Endothelial cell of umbilical vein (primary cell): ENCODE data around the gene OXLD1. TPM values are rescaled to one million over a fixed set of nuclear protein-coding genes. Genes with fewer than 3 reads are reported as not detected.

Experiments used
- BruUV-seq: library from RNA; stranded (reverse); fragments of 400-500 nt; replicated peaks from 2 replicates; lab custom pipeline; 2021; lab: Mats Ljungman, UMichigan
- CTCF ChIA-PET: fragments of 300-600, 350-600 bp; sonication (Branson Sonifier 250); formaldehyde crosslinking; loops from one replicate; lab custom pipeline; 2021; ENCODE audit warnings: antibody characterized with exemption, inconsistent platforms; lab: Charles Lee
- POLR2A ChIA-PET: fragments of 300-600, 350-600 bp; sonication (Branson Sonifier 250); formaldehyde crosslinking; loops from one replicate; lab custom pipeline; 2021; ENCODE audit warnings: antibody characterized with exemption, inconsistent platforms; lab: Charles Lee
- DNase-seq: peaks from one replicate; pipeline ENCODE4 v3.0.0-alpha.2; 2011; ENCODE audit warnings: low read depth, low spot score
- FAIRE-seq: peaks from 2 replicates; lab custom pipeline; 2011; peaks lifted over from hg19 to GRCh38; lab: Jason Lieb, UNC
- H2AFZ ChIP-seq: 2 replicates; pipeline ENCODE4 v1.6.0; 2012; ENCODE audit warnings: low read depth, low read length, control low read depth, inconsistent platforms
- H3K27ac ChIP-seq: 2 replicates; pipeline ENCODE4 v1.5.1; 2011; ENCODE audit warnings: low read depth, mild to moderate bottlenecking, control low read depth, low read length, moderate library complexity; ENCODE audit not compliant: insufficient read depth
- H3K27me3 ChIP-seq, 2 experiments: 2 replicates each; pipeline versions ENCODE4 v1.6.0 to v1.6.1; 2011; ENCODE audit warnings: low read length in 2 of 2, mixed read lengths in 1 of 2; ENCODE audit not compliant: control insufficient read depth in 2 of 2, insufficient read depth in 2 of 2
- H3K36me3 ChIP-seq, 2 experiments: 2 replicates in 1 of 2; 3 replicates in 1 of 2; pipeline ENCODE4 v1.5.1; 2011; ENCODE audit warnings: low read length in 2 of 2, mild to moderate bottlenecking in 1 of 2, moderate library complexity in 1 of 2; ENCODE audit not compliant: control insufficient read depth in 2 of 2, insufficient read depth in 2 of 2; ENCODE audit errors: extremely low read depth in 1 of 2
- H3K4me1 ChIP-seq: 3 replicates; pipeline ENCODE4 v1.5.1; 2011; ENCODE audit warnings: mild to moderate bottlenecking, low read length; ENCODE audit not compliant: control insufficient read depth, insufficient read depth; ENCODE audit errors: extremely low read depth
- H3K4me2 ChIP-seq: 2 replicates; pipeline ENCODE4 v1.6.1; 2011; ENCODE audit warnings: low read length, control low read depth, mixed read lengths; ENCODE audit not compliant: insufficient read depth
- H3K4me3 ChIP-seq, 3 experiments: fragments of 200-600 bp in 1 of 3; sonication (generic), shearing (Covaris generic) in 1 of 3; replicated peaks in 1 of 3; 2 replicates each; pipeline ENCODE4 v1.5.1; 2011 to 2016; ENCODE audit warnings: control low read depth in 3 of 3, low read length in 3 of 3, mild to moderate bottlenecking in 2 of 3, inconsistent platforms in 1 of 3, low read depth in 1 of 3, moderate library complexity in 1 of 3; ENCODE audit not compliant: insufficient read depth in 1 of 3
- H3K79me2 ChIP-seq: 2 replicates; pipeline ENCODE4 v1.6.0; 2012; ENCODE audit warnings: low read length, inconsistent platforms; ENCODE audit not compliant: control insufficient read depth, insufficient read depth
- H3K9ac ChIP-seq: replicated peaks from 2 replicates; pipeline ENCODE3; 2011; ENCODE audit warnings: low read length, control low read depth; ENCODE audit not compliant: insufficient read depth; ENCODE audit errors: extremely low read depth
- H3K9me1 ChIP-seq: replicated peaks from 3 replicates; pipeline ENCODE4 v1.6.0; 2011; ENCODE audit warnings: mild to moderate bottlenecking, low read length; ENCODE audit not compliant: control insufficient read depth, insufficient read depth; ENCODE audit errors: extremely low read depth
- H3K9me3 ChIP-seq: replicated peaks from 2 replicates; pipeline ENCODE4 v1.5.1; 2012; ENCODE audit warnings: low read length, inconsistent platforms; ENCODE audit not compliant: control insufficient read depth, insufficient read depth
- H4K20me1 ChIP-seq: replicated peaks from 2 replicates; pipeline ENCODE3; 2011; ENCODE audit warnings: mild to moderate bottlenecking, low read length; ENCODE audit not compliant: control insufficient read depth, insufficient read depth; ENCODE audit errors: extremely low read depth
- EZH2 ChIP-seq: IDR thresholded peaks from 2 replicates; pipeline ENCODE4 v1.6.1; 2012; ENCODE audit warnings: borderline replicate concordance, low read depth, mild to moderate bottlenecking, moderate library complexity, low read length, inconsistent platforms; ENCODE audit not compliant: severe bottlenecking
- FOS ChIP-seq: IDR thresholded peaks from 2 replicates; pipeline ENCODE4 v1.6.1; 2011; ENCODE audit warnings: mild to moderate bottlenecking, low read length, moderate library complexity, borderline replicate concordance; ENCODE audit not compliant: insufficient read depth
- GATA2 ChIP-seq: IDR thresholded peaks from 2 replicates; pipeline ENCODE4 v1.7.0; 2011; ENCODE audit warnings: low read depth, mild to moderate bottlenecking, moderate library complexity, mixed read lengths, low read length; ENCODE audit not compliant: insufficient read length, insufficient read depth
- JUN ChIP-seq: IDR thresholded peaks from 2 replicates; pipeline ENCODE4 v1.6.1; 2011; ENCODE audit warnings: borderline replicate concordance, low read depth; ENCODE audit not compliant: insufficient read length, insufficient read depth
- MYC ChIP-seq: IDR thresholded peaks from one replicate; pipeline ENCODE4 v1.6.1; 2011; ENCODE audit warnings: mild to moderate bottlenecking, low read depth, low read length
- POLR2A ChIP-seq: IDR thresholded peaks from 2 replicates; pipeline ENCODE4 v1.6.1; 2012; ENCODE audit warnings: low read depth, mild to moderate bottlenecking, control low read depth, low read length
- POLR2AphosphoS5 ChIP-seq: IDR thresholded peaks from 2 replicates; pipeline ENCODE4 v1.6.1; 2012; ENCODE audit warnings: low read depth, mild to moderate bottlenecking, control low read depth, low read length, moderate library complexity; ENCODE audit not compliant: insufficient read depth
- dilution Hi-C: fragments of 300-500 bp; cut with MboI; formaldehyde crosslinking; loops from one replicate; pipeline ENCODE4 v1.15.0; 2019; ENCODE audit warnings: low sequenced_read_pairs; ENCODE audit not compliant: extremely low pct_ligation_motif_present
- intact Hi-C: fragments of 100-400 bp; cut with micrococcal nuclease; formaldehyde crosslinking; loops from one replicate; pipeline ENCODE4 v1.10.0; 2022
- polyA plus RNA-seq, 4 experiments: library from polyadenylated mRNA; depleted of rRNA in 3 of 4; stranded (reverse) in 3 of 4; unstranded in 1 of 4; fragments of >200 nt; gene quantifications; 2 replicates each; pipeline versions ENCODE4 v1.2.1 to v1.2.3, GENCODE V29; 2011 to 2012; ENCODE audit warnings: missing spikeins in 1 of 4
- total RNA-seq: library from RNA; stranded (reverse); gene quantifications from 2 replicates; pipeline ENCODE4 v1.2.3, GENCODE V29; 2021
- TF ChIP-seq, protein P1 (sequence below), 2 donors: IDR thresholded peaks; 1 replicate in 1 of 2; 2 replicates in 1 of 2; pipeline ENCODE4 v1.5.1; 2011; ENCODE audit warnings: low read length in 2 of 2, mild to moderate bottlenecking in 2 of 2, moderate library complexity in 2 of 2, control low read depth in 1 of 2, inconsistent platforms in 1 of 2, low read depth in 1 of 2; ENCODE audit not compliant: insufficient read depth in 1 of 2; ENCODE audit errors: extremely low read depth in 1 of 2
- TF ChIP-seq, protein P2 (sequence below): IDR thresholded peaks from 2 replicates; pipeline ENCODE4 v1.6.1; 2011; ENCODE audit not compliant: insufficient read depth, insufficient read length

Gene OXLD1
- total and polyA plus RNA-seq, 2 donors (not counting 3 experiments of a cell fraction or from before 2014, with no cell fraction given) = 20.1 to 35.2 TPM

DNA sequence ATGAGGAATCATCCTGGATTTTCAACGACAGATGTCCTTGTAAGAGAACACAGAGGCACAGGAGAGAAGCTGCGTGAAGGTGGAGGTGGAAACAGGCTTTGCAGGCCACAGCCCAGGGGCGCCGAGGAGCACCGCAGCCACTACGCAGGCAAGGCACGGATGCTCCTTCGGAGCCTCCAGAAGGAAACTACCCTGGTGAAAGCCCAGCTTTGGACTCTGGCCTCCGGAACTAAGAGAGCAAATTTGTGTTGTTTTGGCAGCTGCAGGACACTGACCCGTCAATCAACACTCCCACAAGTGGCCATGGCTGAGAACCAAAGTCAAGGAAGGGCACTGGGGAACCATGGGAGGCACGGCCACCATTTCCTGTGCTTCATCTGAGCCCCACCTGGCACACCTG lies 13.7 kb upstream of the OXLD1 start:
- H3K9ac ChIP-seq = no peak overlapping the region
- dilution Hi-C loops = no loop called here
- FAIRE-seq (no peak), DNase-seq (no peak)
- ChIA-PET CTCF (no interaction called here), POLR2A (no interaction called here)
- H3K4me2 ChIP-seq = no peak overlapping the region
- no TSS peak for BruUV-seq
- H4K20me1 ChIP-seq = no peaks in the 10 kb centered on the region
- H3K4me1 ChIP-seq = peaks cover 10% of the 10 kb centered on the region
- no peak overlapping the region for H3K27ac ChIP-seq
- H3K9me1 ChIP-seq = no peaks in the 10 kb centered on the region
- no peak overlapping the region for H3K4me3 ChIP-seq
- intact Hi-C loops = no loop called here
- no peaks in the 10 kb centered on the region for H3K27me3 ChIP-seq
- TF ChIP-seq GATA2 (no peak), POLR2A (no peak), FOS (no peak), MYC (no peak), EZH2 (no peak), POLR2AphosphoS5 (no peak), JUN (no peak)
- TF ChIP-seq, protein P1, sequence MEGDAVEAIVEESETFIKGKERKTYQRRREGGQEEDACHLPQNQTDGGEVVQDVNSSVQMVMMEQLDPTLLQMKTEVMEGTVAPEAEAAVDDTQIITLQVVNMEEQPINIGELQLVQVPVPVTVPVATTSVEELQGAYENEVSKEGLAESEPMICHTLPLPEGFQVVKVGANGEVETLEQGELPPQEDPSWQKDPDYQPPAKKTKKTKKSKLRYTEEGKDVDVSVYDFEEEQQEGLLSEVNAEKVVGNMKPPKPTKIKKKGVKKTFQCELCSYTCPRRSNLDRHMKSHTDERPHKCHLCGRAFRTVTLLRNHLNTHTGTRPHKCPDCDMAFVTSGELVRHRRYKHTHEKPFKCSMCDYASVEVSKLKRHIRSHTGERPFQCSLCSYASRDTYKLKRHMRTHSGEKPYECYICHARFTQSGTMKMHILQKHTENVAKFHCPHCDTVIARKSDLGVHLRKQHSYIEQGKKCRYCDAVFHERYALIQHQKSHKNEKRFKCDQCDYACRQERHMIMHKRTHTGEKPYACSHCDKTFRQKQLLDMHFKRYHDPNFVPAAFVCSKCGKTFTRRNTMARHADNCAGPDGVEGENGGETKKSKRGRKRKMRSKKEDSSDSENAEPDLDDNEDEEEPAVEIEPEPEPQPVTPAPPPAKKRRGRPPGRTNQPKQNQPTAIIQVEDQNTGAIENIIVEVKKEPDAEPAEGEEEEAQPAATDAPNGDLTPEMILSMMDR (IDR thresholded peaks at IDR 0.05; ENCODE audit: extremely low read depth in 1 of 2, insufficient read depth in 1 of 2, low read depth in 1 of 2, low read length in 2 of 2) = no peak
- TF ChIP-seq, protein P2, sequence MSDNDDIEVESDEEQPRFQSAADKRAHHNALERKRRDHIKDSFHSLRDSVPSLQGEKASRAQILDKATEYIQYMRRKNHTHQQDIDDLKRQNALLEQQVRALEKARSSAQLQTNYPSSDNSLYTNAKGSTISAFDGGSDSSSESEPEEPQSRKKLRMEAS = no peak
- peaks cover 0 to 3% of the 10 kb centered on the region in 2 experiments for H3K36me3 ChIP-seq
- peaks cover 31% of the 10 kb centered on the region for H3K79me2 ChIP-seq
- H2AFZ ChIP-seq = no peak overlapping the region
- no peaks in the 10 kb centered on the region for H3K9me3 ChIP-seq
